ENCODE data around the gene MRPS27.

- TF ChIP-seq EZH2 (IDR thresholded peaks at IDR 0.05; ENCODE audit: insufficient read depth, poor library complexity, severe bottlenecking) (no peak), EZH2phosphoT487 (IDR thresholded peaks at IDR 0.05; ENCODE audit: insufficient read depth, low read depth) (no peak)
Observed at GRCh38 chr5:72204946-72205345, 115.1 kb downstream of the MRPS27 start.

Measured in GM23248 (cell line).